Measurements from ENCODE around the gene CA12.

The CA12 gene

DNA sequence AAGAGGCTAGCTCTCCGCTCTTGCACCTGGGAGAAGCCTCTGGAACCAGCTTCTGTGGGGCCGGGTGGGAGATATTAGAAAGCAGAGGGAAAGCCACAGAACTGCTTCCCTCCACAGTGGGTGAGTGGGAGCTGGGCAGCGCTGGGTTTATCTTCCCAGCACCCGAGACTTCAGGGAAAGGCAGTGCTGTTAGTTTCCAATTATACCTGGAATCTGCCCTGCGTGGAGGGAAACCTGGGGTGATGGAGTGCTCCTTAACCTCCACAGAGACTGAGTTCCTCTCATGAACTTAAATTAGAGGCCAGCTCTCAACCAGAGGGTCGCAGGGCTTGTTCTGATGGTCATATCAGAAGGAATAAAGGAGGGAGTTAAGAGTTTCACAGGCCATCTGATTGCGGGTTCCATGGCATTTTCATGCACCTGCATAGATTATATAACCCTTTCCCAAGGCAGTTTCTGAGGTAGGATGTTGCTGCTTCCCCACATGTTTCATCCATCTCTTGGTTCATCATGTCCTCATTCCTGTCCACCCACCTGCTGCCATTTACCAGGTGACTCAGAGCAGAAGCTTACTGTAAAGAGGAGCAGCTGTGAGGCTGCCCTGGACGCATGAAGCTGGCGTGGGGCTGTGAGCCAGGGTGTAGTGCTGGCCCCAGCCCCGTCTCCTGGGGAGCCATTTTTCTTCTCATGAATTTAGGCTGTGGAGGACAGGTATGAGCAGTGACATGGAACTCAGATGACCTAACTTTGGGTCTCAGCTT, 42.5 kb downstream of the CA12 start:
- TF ChIP-seq, protein P1, sequence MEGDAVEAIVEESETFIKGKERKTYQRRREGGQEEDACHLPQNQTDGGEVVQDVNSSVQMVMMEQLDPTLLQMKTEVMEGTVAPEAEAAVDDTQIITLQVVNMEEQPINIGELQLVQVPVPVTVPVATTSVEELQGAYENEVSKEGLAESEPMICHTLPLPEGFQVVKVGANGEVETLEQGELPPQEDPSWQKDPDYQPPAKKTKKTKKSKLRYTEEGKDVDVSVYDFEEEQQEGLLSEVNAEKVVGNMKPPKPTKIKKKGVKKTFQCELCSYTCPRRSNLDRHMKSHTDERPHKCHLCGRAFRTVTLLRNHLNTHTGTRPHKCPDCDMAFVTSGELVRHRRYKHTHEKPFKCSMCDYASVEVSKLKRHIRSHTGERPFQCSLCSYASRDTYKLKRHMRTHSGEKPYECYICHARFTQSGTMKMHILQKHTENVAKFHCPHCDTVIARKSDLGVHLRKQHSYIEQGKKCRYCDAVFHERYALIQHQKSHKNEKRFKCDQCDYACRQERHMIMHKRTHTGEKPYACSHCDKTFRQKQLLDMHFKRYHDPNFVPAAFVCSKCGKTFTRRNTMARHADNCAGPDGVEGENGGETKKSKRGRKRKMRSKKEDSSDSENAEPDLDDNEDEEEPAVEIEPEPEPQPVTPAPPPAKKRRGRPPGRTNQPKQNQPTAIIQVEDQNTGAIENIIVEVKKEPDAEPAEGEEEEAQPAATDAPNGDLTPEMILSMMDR (IDR thresholded peaks at IDR 0.05; ENCODE audit: insufficient read depth, low read depth, low read length, missing control alignments): no peak
- peak; percentile 84 for DNase-seq (ENCODE audit: low read depth)
- no peak overlapping the region for H3K4me3 ChIP-seq (ENCODE audit: low read length)

DNA sequence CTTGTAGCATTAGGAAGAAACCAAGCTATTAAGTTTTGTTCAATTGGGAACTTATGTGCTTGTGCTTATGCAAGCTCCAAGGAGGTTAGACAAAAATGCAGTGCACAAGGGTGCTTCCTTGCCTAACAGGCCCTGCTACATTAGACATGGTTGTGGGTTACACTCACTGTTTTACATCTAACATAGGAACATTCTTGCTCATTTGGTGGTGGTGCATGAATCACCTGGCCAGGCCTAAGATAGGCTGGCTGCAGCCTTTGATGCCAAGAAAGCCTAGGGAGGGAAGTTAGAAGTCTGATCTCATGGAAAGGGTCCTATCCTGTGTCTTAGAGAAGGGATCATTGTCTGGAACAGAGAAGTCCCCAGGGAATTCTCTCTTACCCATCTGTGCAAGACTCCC, 43.5 kb downstream of the CA12 start:
- peak; percentile 94 for DNase-seq (ENCODE audit: low read depth)
- H3K4me3 ChIP-seq (ENCODE audit: low read length): no peak overlapping the region
- TF ChIP-seq, protein P1 (IDR thresholded peaks at IDR 0.05; ENCODE audit: insufficient read depth, low read depth, low read length, missing control alignments): no peak

DNA sequence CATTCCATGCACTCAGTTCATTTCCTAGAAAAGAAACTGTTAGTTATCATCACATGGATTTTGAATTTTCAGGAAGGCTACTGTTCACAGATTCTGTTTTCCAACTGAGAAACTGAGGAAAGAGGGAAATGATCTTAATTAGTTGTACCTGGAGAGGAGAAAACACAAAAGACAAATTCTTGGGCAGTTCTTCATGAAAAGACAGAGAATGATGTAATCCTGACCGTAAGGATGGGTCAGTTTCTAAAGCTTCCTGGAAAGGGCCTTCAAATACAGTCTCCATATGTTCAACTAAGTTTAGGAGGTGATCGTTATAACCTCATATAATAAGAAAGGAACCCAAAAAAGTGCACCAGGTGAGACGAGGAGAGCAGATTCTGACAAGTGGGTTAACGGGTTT, 44.6 kb downstream of the CA12 start:
- H3K4me3 ChIP-seq (ENCODE audit: low read length): no peak overlapping the region
- DNase-seq (ENCODE audit: low read depth): no peak
- TF ChIP-seq, protein P1 (IDR thresholded peaks at IDR 0.05; ENCODE audit: insufficient read depth, low read depth, low read length, missing control alignments): no peak

DNA sequence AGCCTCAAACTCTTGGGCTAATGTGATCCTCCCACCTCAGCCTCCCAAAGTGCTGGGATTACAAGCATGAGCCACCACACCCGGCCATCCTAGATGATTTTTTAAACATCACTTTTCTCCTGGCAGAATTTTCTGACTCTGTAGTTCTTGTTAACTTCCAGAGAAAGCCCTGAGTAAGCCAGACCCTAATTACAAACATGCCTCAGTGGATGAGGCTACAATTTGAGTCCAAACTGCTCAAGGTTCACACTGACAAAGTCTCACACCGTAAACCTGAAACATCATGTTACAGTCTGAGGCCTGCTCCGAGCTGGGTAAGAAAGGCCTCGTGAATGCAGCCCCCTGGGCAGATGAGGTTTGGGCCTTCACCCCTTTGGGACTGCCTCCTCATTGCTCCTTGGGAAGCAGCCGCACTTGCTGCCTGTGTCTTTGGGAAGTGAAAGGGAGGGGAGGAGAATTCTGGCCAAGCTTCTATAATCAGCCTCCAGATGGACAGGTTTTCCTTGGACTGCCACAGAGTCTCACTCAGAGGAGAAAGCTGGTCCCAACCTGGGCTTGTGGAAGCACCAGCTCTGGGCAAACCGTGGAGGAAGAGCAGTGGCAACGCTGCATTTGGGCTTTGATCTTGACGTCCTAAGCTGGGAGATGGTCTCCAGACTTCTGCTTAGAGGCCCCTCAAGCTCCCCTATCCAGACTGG, 46.0 kb downstream of the CA12 start:
- no peak overlapping the region for H3K4me3 ChIP-seq (ENCODE audit: low read length)
- DNase-seq (ENCODE audit: low read depth): no peak
- TF ChIP-seq, protein P1 (IDR thresholded peaks at IDR 0.05; ENCODE audit: insufficient read depth, low read depth, low read length, missing control alignments): no peak

DNA sequence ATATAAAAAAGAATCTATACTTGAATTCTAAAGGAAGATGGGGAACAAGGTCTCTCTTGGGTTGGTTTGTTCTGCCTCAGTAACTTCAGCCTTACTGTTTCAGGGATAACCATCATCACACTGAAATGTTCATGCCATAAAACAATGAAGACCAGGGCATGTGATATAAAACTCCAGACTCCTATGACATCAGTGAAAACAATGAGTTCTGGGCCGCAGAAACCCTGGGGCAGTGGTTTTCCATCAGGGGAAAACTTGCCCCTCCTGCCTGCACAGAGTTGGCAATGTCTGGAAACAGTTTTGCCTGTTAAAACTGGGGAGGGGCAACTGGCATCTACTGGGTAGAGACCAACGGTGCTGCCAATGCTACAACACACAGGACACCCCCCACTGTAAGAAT, 46.8 kb downstream of the CA12 start:
- TF ChIP-seq, protein P1 (IDR thresholded peaks at IDR 0.05; ENCODE audit: insufficient read depth, low read depth, low read length, missing control alignments): no peak
- no peak for DNase-seq (ENCODE audit: low read depth)
- H3K4me3 ChIP-seq (ENCODE audit: low read length): no peak overlapping the region

DNA sequence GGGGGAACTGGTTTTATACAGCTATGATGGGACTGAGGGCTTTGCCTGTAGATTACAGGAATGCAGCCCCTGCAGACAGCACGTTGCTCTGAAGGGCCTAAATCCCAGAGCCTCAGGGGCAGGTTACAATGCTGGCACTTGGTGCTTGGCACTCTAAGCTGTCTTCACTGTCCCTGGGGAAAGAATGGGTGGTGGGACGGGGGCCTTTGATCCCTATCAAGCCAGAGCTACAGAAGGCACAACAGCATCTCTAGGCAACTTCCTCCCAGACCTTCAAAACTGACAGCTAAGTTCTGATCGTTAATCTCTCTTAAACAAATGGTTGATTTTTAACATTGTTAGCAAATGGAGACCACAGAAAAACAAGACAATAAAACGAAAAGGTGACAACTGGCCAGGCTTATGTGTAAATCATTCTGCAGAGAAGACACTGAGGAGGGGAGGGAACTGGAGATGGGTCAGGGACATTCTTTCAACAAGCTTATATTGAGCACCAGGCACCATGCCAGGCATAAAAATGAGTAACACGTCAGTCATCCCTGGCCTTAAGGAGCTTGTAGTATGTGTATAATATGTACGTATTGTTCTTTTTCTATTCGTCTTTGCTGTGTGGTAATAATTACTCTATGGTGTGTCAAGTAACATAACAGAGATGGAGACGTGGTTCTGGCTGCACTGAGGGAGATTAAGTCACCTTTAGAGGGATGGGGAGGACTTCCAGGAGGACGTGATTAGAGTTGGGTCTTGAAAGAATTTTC, 49.1 kb downstream of the CA12 start:
- H3K4me3 ChIP-seq (ENCODE audit: low read length): no peak overlapping the region
- DNase-seq (ENCODE audit: low read depth): peak; percentile 98
- TF ChIP-seq, protein P1 (IDR thresholded peaks at IDR 0.05; ENCODE audit: insufficient read depth, low read depth, low read length, missing control alignments): no peak
